DOHH2 (cell line): ENCODE results near the gene CREB3L2.

Experiments
- H3F3A ChIP-seq: fragments of 200-600 bp; sonication (generic), shearing (Covaris generic); 2 replicates; pipeline ENCODE4 v1.6.0; 2016; ENCODE audit warnings: antibody characterized with exemption, mild to moderate bottlenecking; ENCODE audit not compliant: control insufficient read depth, insufficient read depth
- H3K27ac ChIP-seq: fragments of 200-600 bp; sonication (generic); 2 replicates; pipeline ENCODE4 v1.5.1; 2014; ENCODE audit warnings: low read depth, mild to moderate bottlenecking, low read length, moderate library complexity
- H3K27me3 ChIP-seq: fragments of 200-600 bp; sonication (generic); 2 replicates; pipeline ENCODE4 v1.6.1; 2014; ENCODE audit warnings: mild to moderate bottlenecking, low read length, mixed read lengths; ENCODE audit not compliant: control insufficient read depth
- H3K36me3 ChIP-seq: fragments of 200-600 bp; sonication (generic); 2 replicates; pipeline ENCODE4 v1.6.1; 2014; ENCODE audit warnings: mild to moderate bottlenecking, low read length, moderate library complexity, mixed read lengths; ENCODE audit not compliant: control insufficient read depth
- H3K4me1 ChIP-seq: fragments of 200-600 bp; sonication (generic); 2 replicates; pipeline ENCODE4 v1.6.1; 2014; ENCODE audit warnings: mild to moderate bottlenecking, low read length, mixed read lengths; ENCODE audit not compliant: control insufficient read depth
- H3K4me2 ChIP-seq: fragments of 200-600 bp; sonication (generic); 2 replicates; pipeline ENCODE4 v1.6.0; 2014; ENCODE audit warnings: mild to moderate bottlenecking, low read length, moderate library complexity
- H3K4me3 ChIP-seq: fragments of 200-600 bp; sonication (generic); 2 replicates; pipeline ENCODE4 v1.5.1; 2014; ENCODE audit warnings: mild to moderate bottlenecking, low read length, mixed read lengths
- H3K79me2 ChIP-seq: fragments of 200-600 bp; sonication (generic); 2 replicates; pipeline ENCODE4 v1.6.1; 2014; ENCODE audit warnings: mild to moderate bottlenecking, low read length, mixed read lengths; ENCODE audit not compliant: control insufficient read depth
- H3K9me2 ChIP-seq: fragments of 200-600 bp; sonication (generic); replicated peaks from 2 replicates; pipeline ENCODE4 v1.6.1; 2014; ENCODE audit warnings: mild to moderate bottlenecking, low read length, mixed read lengths; ENCODE audit not compliant: control insufficient read depth
- H3K9me3 ChIP-seq: fragments of 200-600 bp; sonication (generic); 2 replicates; pipeline ENCODE4 v1.6.1; 2014; ENCODE audit warnings: antibody characterized with exemption, low read length, mixed read lengths; ENCODE audit not compliant: control insufficient read depth, insufficient read depth
- H4K20me1 ChIP-seq: fragments of 200-600 bp; sonication (generic); 2 replicates; pipeline ENCODE4 v1.6.0; 2014; ENCODE audit warnings: low read depth, mild to moderate bottlenecking, antibody characterized with exemption, low read length, moderate library complexity; ENCODE audit not compliant: control insufficient read depth, insufficient read depth
- CTCF ChIP-seq: fragments of 200-600 bp; sonication (generic); IDR thresholded peaks from one replicate; pipeline ENCODE4 v1.5.1; 2014; ENCODE audit warnings: antibody characterized with exemption, mild to moderate bottlenecking, low read depth, low read length; ENCODE audit not compliant: poor library complexity, severe bottlenecking
- EZH2phosphoT487 ChIP-seq: fragments of 200-600 bp; sonication (generic); IDR thresholded peaks from 2 replicates; pipeline ENCODE4 v1.6.1; 2017; ENCODE audit warnings: borderline replicate concordance, mild to moderate bottlenecking, antibody characterized with exemption, low read length, moderate library complexity, mixed read lengths

The CREB3L2 gene

GRCh38 chr7:137873979-137874777 lies 127.7 kb downstream of the CREB3L2 start:
- Histone ChIP-seq H3K4me2 (no peak overlapping the region), H3K27ac (no peak overlapping the region), H3K36me3 (no peaks in the 10 kb centered on the region)

GRCh38 chr7:137873524-137873923 lies 128.4 kb downstream of the CREB3L2 start:
- H3K4me2 ChIP-seq = no peak overlapping the region
- H3K4me1 ChIP-seq = no peaks in the 10 kb centered on the region
- H3K9me2 ChIP-seq = no peaks in the 10 kb centered on the region
- no peak overlapping the region for H3K27ac ChIP-seq
- no peaks in the 10 kb centered on the region for H3K79me2 ChIP-seq
- no peaks in the 10 kb centered on the region for H3K9me3 ChIP-seq
- no peak for TF ChIP-seq CTCF
- no peak for TF ChIP-seq EZH2phosphoT487
- no peaks in the 10 kb centered on the region for H4K20me1 ChIP-seq
- no peak overlapping the region for H3K4me3 ChIP-seq
- no peaks in the 10 kb centered on the region for H3F3A ChIP-seq
- H3K27me3 ChIP-seq = no peaks in the 10 kb centered on the region
- no peaks in the 10 kb centered on the region for H3K36me3 ChIP-seq

More at GRCh38 chr7:137873979-137874777, 127.7 kb downstream of the CREB3L2 start:
- H4K20me1 ChIP-seq = no peaks in the 10 kb centered on the region
- H3K4me1 ChIP-seq = no peaks in the 10 kb centered on the region
- no peaks in the 10 kb centered on the region for H3K9me2 ChIP-seq
- H3K79me2 ChIP-seq = no peaks in the 10 kb centered on the region
- no peaks in the 10 kb centered on the region for H3F3A ChIP-seq
- H3K4me3 ChIP-seq = no peak overlapping the region
- no peaks in the 10 kb centered on the region for H3K27me3 ChIP-seq
- no peak for TF ChIP-seq CTCF
- TF ChIP-seq EZH2phosphoT487 = no peak
- H3K9me3 ChIP-seq = no peaks in the 10 kb centered on the region

GRCh38 chr7:137871170-137871915 lies 130.5 kb downstream of the CREB3L2 start:
- H4K20me1 ChIP-seq = no peaks in the 10 kb centered on the region
- H3K4me3 ChIP-seq = no peak overlapping the region
- H3K27ac ChIP-seq = no peak overlapping the region
- TF ChIP-seq EZH2phosphoT487 = no peak
- no peak for TF ChIP-seq CTCF
- no peaks in the 10 kb centered on the region for H3K9me2 ChIP-seq
- no peaks in the 10 kb centered on the region for H3K36me3 ChIP-seq
- H3K9me3 ChIP-seq = peaks cover 6% of the 10 kb centered on the region; the same call in 1 of the 2 replicates
- H3K79me2 ChIP-seq = no peaks in the 10 kb centered on the region
- no peaks in the 10 kb centered on the region for H3K27me3 ChIP-seq
- H3F3A ChIP-seq = no peaks in the 10 kb centered on the region
- H3K4me2 ChIP-seq = no peak overlapping the region
- H3K4me1 ChIP-seq = no peaks in the 10 kb centered on the region
